Measurements from ENCODE around the gene GAK. TPM values are rescaled to one million over a fixed set of nuclear protein-coding genes. Genes with fewer than 3 reads are reported as not detected.

The GAK gene
- total RNA-seq, 2 experiments from 2014 or later = 101 to 105 TPM

GRCh38 chr4:865572-865971 lies 66.5 kb downstream of the GAK start:
- CTCF ChIA-PET = no interaction called here
- POLR2A ChIA-PET = no interaction called here

- CTCF ChIA-PET = no interaction called here
- POLR2A ChIA-PET = no interaction called here
Observed at GRCh38 chr4:865121-865465, 67.0 kb downstream of the GAK start.

- POLR2A ChIA-PET = no interaction called here
- CTCF ChIA-PET = no interaction called here
Observed at GRCh38 chr4:864456-865120, 67.5 kb downstream of the GAK start.

- ChIA-PET CTCF (no interaction called here), POLR2A (no interaction called here)
Observed at GRCh38 chr4:860561-860960, 71.6 kb downstream of the GAK start.

- POLR2A ChIA-PET = interaction anchor here (0.6 kb wide), 1 partner anchor 404 kb away, joined by 3 read pairs; no protein-coding TSS in a partner anchor
Observed at GRCh38 chr4:859496-859895, 72.6 kb downstream of the GAK start.

GRCh38 chr4:858831-859451 lies 73.2 kb downstream of the GAK start:
- POLR2A ChIA-PET = no interaction called here
- CTCF ChIA-PET = no interaction called here

More at GRCh38 chr4:859496-859895, 72.6 kb downstream of the GAK start:
- CTCF ChIA-PET = no interaction called here

- ChIA-PET POLR2A (no interaction called here), CTCF (no interaction called here)
Observed at GRCh38 chr4:858041-858481, 74.1 kb downstream of the GAK start.

GRCh38 chr4:857461-857860 lies 74.7 kb downstream of the GAK start:
- CTCF ChIA-PET = no interaction called here

GRCh38 chr4:856225-856901 lies 75.8 kb downstream of the GAK start:
- ChIA-PET CTCF (interaction anchor here (0.7 kb wide), 1 partner anchor 172 kb away, joined by 3 read pairs; no protein-coding TSS in a partner anchor), POLR2A (no interaction called here)

More at GRCh38 chr4:857461-857860, 74.7 kb downstream of the GAK start:
- POLR2A ChIA-PET = no interaction called here

- ChIA-PET CTCF (interaction anchor here (0.7 kb wide), 1 partner anchor 171 kb away, joined by 3 read pairs; no protein-coding TSS in a partner anchor), POLR2A (no interaction called here)
Observed at GRCh38 chr4:855880-856224, 76.3 kb downstream of the GAK start.

- CTCF ChIA-PET = interaction anchor here (0.7 kb wide), 1 partner anchor 265 kb away, joined by 3 read pairs; no protein-coding TSS in a partner anchor
- POLR2A ChIA-PET = no interaction called here
Observed at GRCh38 chr4:854356-854755, 77.8 kb downstream of the GAK start.

GRCh38 chr4:853416-853781 lies 78.7 kb downstream of the GAK start:
- POLR2A ChIA-PET = no interaction called here
- CTCF ChIA-PET = interaction anchor here (0.7 kb wide), 1 partner anchor 266 kb away, joined by 3 read pairs; no protein-coding TSS in a partner anchor

GRCh38 chr4:851701-852430 lies 80.2 kb downstream of the GAK start:
- CTCF ChIA-PET = no interaction called here
- POLR2A ChIA-PET = no interaction called here

GRCh38 chr4:850323-850945 lies 81.7 kb downstream of the GAK start:
- POLR2A ChIA-PET = no interaction called here
- CTCF ChIA-PET = no interaction called here

GRCh38 chr4:849478-850175 lies 82.5 kb downstream of the GAK start:
- POLR2A ChIA-PET = no interaction called here

GRCh38 chr4:848803-849477 lies 83.2 kb downstream of the GAK start:
- POLR2A ChIA-PET = no interaction called here
- CTCF ChIA-PET = no interaction called here

More at GRCh38 chr4:849478-850175, 82.5 kb downstream of the GAK start:
- CTCF ChIA-PET = no interaction called here

GRCh38 chr4:848307-848691 lies 83.8 kb downstream of the GAK start:
- CTCF ChIA-PET = no interaction called here

GRCh38 chr4:845836-846251 lies 86.3 kb downstream of the GAK start:
- ChIA-PET CTCF (interaction anchor here (1.3 kb wide), 1 partner anchor 141 kb away, joined by 4 read pairs; the partner anchor contains the start of gene IDUA), POLR2A (no interaction called here)

More at GRCh38 chr4:848307-848691, 83.8 kb downstream of the GAK start:
- POLR2A ChIA-PET = no interaction called here

All from activated CD8-positive, alpha-beta memory T cell treated with anti-CD3 and anti-CD28 coated beads for 36 hours (primary cell).